HG02885 (cell line): ENCODE data around the gene TSEN34.
"Not testable (repeated sequence)": the region's sequence is repeated elsewhere in the genome, so short reads cannot be mapped to it uniquely, and the experiment has no call there.

Experiments used
- ATAC-seq: cut with Tn5 transposase; IDR thresholded peaks from one replicate; pipeline ENCODE4 v1.9.1; 2021; ENCODE audit warnings: mild to moderate bottlenecking; ENCODE audit not compliant: unreplicated experiment, poor library complexity

Gene TSEN34

DNA sequence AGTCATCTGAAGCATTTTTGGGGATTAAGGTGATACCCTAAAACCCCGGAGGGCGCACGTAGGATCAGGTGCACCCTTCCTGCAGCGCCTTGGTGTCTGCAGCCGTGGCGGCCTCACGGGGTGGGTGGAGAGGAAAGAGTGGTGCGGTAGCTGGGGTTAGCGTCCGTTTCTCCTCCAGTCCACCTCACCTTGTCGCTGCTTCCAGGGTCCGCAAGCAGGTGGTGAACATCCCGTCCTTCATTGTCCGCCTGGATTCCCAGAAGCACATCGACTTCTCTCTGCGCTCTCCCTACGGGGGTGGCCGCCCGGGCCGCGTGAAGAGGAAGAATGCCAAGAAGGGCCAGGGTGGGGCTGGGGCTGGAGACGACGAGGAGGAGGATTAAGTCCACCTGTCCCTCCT lies 16.1 kb downstream of the TSEN34 start:
- not testable (repeated sequence) for ATAC-seq

DNA sequence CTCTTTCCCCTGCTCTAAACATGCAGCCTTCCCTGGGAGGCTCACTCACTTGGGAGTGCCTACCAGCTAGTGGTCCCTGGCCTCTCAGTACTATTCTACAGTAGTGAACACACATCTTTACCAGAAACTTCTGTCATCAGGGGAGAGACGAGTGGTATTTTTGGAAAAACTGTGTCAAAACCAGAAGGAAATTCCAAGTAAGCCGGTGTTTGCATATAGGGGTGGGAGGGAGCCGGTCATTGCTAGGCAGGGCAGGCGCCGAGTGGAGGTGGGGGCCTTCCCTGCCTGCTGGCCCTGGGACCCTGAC lies 16.5 kb downstream of the TSEN34 start:
- no peak for ATAC-seq

DNA sequence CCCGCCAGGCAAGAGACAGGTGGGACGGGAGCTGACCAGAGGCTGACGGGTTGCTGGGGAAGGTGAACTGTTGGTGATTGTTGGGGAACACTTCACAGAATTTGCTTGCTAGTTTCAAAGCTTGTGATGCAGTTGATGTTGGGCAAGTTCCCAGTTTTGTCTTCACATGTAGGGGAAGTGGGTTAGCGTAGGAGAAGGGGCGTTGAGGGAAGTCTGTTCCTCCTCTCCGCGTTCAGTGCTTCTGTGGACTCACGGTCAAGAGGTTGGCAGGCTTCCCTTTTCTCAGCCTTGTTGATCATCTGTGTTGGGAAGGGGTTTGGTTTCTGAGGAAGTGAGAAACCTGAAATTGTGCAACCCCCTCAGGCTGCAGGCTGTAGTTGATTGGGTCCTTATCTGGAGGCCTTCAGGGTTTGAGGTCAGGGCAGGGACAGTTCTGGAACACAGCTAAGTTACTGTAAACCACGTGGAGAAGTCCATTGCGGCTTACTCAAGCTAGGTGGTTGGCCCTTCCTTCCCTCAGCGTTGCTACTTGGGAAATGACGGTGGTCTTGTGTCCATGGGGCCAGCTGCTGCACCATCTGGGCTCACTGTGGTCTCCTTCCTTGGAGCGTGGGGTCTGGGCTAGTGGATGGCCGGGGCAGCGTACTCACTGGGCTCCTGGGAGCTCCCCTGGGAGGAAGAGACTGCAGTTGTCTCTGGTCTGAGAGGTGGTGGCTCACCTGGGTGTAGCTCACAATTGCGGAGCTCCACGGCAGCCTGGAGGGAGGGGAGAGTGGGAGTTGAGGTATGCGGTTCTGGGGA lies 17.1 kb downstream of the TSEN34 start:
- peak; percentile 56 for ATAC-seq

DNA sequence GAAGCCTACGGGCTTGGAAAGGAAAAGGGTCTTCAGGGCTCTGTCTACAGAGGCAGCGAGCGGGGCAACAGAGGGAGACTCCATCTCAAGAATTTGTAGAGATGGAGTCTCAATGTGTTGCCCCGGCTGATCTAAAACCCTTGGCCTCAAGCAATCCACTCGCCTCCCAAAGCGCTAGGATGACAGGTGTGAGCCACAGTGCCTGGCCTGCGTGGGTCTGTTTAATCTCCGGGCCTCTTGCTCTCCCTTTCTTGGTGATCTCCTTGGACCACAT lies 17.6 kb downstream of the TSEN34 start:
- no peak for ATAC-seq

DNA sequence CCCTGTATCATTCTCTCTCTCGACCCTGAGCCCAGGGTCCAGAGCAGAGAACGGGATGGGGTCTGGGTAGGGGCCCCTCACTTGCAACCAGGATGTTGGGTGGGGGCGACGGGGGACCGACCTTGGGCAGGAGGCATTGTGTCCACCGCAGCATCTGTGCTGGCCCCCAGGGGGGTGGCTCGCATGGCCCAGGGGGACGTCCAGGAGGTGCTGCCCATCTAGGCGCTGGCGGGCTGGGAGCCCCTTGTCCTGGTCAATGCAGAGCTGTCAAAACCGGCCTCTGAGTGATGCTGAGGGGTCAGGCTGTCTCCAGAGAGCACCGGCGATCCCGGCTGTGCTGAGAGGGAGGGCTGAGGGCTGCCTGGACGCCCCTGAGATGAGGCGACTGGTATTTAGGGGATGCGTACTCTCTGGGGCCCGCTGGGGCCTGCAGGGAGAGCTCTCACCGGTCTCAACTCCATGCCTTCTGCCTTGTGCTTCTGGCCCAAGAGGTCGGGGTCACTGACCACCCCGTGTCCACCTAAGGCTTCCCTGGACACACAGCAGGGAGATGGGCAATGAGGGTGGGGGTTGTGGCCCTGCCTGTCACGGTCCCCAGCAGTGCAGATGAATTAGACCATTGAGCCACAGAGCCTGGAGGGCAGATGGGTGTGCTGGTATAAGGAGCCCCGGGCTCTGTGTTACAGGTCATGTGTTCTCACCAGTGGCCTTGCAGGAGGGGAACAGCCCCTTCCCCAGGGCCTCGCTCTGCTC lies 18.1 kb downstream of the TSEN34 start:
- ATAC-seq: no peak

DNA sequence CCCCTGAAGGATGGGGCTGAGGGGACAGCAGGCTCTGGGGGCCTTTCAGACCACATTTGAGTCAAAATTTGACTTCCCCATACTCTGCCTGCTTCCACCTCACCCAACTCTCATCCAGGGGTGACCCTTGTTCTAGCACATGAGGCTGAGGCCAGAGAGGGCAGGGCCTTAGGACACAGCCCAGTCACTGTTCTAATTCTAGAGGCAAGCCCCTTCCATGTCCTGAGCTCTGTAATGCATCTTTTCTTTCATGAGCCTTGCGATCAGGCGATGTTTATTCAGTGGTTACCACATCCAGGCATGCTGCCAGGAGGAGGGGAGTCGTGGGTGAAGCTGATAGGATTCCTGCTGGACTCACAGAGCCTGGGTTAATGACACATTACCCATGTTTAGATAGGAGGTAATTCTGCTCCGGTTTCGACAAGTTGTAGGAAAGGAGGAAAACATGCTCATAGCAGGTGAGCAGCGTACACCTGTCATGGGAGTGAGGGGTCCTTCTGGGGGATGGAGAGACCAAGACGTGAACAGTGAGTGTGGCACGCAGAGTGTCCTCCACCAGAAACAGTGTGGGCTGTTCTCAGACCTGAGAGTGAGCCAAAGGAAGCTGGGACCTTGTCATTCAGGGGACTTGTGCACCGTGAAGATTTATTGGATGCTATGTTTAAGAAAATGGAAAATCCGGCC lies 18.8 kb downstream of the TSEN34 start:
- no peak for ATAC-seq

DNA sequence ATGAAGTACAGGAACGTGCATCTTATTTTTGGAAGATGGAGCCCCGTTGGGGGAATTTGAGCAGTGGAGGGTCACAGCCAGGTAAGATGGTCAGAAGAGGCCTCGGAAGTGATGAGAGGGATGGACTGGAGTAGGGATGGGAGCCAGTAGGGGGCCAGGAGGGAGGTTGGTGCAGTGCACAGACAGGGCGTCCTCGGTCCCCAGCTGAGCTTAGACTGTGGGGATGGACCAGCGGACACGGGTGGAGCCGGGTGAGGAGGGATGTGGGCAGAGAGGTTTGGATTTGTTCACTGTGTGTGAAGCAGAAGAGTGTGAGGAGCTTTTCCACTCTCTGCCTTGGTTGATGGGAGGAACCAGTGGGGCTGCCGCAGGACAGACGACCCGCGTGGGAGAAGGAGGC lies 20.1 kb downstream of the TSEN34 start:
- no peak for ATAC-seq

DNA sequence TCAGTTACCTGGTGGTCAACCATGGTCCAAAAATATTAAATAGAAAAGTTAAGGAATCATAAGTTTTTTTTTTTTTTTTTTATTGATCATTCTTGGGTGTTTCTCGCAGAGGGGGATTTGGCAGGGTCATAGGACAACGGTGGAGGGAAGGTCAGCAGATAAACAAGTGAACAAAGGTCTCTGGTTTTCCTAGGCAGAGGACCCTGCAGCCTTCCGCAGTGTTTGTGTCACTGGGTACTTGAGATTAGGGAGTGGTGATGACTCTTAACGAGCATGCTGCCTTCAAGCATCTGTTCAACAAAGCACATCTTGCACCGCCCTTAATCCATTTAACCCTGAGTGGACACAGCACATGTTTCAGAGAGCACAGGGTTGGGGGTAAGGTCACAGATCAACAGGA lies 23.1 kb downstream of the TSEN34 start:
- ATAC-seq: not testable (repeated sequence)

DNA sequence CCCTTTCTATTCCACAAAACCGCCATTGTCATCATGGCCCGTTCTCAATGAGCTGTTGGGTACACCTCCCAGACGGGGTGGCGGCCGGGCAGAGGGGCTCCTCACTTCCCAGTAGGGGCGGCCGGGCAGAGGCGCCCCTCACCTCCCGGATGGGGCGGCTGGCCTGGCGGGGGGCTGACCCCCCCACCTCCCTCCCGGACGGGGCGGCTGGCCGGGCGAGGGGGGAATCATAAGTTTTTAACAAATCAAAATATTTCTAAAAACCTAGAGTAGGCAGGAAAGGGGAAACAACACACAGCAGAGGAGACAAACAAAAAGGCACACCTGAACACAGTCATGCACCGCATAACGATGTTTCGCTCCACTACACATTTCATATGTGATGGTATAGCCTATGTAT lies 23.6 kb downstream of the TSEN34 start:
- not testable (repeated sequence) for ATAC-seq

DNA sequence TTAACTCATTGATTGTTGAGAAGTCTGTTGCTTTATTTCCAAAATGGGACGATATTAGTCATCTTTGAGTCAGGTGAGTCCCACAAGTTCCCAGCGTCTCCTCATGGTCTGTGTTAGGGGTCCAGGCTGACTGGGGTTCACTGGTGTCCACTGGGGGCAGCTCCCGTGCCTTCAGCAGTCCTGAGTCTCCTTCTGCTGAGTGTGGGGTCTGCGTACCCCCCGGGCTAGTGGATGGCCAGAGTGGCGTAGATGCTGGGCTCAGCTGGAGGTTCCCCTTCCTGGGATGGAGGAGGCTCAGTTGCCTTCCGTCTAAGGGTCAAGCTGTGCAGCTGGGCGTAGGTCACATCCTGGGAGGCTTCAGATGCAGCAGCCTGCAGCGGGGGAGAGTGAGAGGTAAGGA lies 25.8 kb downstream of the TSEN34 start:
- ATAC-seq: no peak

DNA sequence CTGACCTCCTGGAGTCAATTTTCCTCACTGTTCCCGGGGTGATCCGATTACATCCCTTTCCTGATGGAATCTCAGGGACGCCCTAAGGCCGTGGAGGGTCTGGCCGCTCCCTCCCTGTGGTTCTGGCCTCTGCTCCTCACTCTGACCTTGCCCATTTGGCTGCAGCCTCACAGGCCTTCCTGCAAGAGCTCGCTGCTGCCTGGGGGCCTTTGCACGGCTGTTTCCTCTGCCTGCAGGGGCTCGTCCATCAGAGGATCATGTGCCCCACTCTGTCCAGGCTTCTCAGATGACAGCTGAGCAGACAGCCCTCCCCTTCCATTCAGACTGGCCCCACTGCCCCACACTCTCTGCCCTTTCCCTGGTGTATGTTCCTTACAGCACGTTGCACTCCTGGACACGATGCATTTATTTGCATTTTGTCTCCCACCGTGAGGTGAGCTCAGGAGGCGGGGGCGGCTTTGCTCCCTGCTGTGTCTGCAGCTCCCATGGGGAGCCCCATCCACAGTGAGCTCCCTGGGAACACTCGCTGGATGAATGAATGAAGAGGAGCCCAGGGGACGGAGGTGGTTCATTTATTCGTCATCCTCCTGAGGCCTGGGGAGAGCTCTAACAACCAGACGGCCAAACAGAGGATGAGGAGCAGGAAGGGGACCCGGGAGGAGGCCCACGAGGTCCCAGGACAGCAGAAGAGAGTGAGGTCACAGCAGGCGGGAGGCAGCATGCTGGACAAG lies 26.6 kb downstream of the TSEN34 start:
- ATAC-seq: not testable (repeated sequence)

DNA sequence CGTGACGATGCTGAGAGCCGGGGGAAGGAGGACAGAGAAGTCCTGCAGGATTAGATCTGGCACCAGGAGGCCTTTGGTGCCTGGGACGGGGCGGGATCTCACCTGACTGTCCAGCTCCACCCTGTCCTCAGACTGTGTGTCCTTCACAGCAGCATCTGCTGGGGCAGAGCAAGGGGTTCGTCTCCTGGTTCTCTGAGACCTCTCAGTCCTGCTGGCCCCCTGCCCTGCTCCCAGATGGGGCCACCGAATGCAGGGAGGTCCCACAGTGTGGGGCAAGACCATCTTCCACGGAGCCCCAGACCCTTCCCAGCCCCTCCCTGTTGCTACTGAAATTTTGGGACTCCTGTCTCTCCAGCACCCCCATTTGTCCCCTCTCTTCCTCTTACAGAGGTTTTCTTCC lies 27.2 kb downstream of the TSEN34 start:
- ATAC-seq: no peak

DNA sequence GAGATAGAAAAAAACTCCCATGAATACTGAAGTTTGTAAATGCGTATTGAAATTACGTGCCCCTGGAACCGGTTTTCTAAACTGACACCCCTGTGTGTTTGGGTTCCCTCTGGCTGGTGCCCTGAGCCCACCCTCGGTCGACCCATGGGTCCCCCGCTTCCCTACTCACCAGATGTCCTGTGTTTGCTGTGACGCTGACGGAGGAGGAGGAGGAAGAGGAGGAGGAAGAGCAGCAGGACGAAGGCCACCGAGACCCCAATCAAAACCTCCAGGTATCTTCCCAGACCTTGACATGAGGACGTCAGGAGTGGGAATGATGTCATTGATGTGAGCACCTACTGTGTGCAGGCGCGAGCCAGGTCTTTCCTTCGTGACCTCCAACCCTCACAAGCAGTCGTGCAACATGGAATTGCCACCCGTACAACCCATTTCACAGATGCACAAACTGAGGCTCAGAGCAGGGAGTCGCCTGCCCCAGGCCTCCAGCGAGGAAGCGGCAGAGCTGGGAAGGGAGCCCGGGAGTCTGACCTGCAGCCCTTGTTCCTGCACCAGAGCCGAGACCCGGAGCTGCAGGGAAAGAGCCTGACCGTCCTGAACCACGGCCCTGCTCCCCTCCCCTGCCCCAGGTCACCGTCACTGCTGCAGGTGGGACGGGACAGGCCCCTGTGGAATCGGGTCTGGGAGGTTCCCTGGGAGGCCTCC lies 28.0 kb downstream of the TSEN34 start:
- ATAC-seq: no peak

DNA sequence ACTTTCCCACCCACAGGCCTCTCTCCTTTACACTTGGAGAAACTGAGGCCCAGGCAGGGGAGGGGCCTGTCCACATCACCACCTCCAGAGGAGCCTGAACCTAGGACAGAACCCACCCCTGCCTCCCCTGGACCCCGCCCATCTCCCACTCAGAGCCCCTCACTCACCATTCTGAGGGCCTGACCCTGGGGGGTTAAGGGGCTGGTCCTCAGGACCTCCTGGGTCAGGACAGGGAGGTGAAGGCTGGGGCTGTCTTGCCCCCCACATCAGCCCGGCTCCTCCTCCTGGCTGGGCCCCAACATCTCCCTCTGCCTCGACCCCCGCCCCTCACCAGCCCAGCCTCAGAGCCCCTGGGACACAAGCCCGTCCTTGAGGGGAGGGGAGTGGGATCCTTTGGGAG lies 28.6 kb downstream of the TSEN34 start:
- not testable (repeated sequence) for ATAC-seq

DNA sequence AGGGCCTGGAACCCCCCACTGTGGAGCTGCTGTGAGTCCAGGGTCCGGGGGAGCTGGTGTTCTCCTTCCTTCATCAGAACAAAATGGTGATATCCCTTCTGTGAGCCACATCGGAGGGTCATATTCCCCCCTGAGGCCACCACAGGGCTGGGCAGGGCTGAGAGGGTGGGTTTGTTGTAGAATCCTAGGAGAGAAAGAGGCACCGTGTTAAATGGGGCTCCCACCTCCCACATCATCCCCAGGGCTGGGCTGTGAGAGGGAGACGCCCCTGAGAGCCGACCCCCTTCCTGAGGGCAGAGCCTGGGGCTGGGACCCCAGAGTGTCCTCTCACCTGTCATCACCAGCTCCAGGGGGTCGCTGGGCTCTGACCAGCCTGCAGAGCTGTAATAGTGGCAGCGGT lies 30.8 kb downstream of the TSEN34 start:
- not testable (repeated sequence) for ATAC-seq

DNA sequence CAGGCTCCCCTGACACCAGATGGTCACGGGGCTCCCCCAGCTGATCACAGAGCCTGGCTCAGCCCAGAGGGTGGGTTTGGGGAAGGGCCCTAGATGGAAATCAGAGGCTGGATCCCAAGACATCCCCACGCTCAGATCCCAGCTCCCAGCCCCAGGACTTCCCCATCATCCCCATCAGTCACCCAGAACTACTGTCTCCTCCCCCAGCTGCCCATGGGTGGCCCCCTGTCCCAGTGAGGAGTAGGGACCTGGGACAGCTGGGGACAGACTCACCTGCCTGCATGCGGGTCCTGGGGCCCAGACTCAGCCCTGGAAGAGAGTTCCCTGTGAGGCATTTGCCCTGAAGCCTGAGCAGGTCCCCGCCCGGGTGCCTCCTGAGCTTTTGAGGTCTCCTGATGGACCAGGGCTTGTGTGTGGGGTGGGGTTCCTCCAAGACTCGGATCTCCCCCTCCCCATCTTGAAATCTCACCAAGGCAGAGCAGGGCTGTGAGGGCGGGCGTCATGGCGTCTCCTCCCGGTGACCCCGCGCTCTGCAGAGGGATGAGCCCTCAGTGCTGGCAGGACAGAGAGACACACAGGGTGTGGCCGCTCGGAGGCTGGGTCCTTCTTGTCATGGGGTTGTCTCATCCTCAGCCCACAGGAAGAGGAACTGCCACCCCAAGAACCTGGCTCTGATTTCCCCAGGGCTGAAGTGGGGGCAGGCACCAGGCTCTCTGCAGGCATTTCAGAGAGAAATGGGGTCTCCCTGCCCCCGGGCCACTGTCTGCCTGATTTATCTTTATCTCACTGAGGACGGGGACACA lies 31.6 kb downstream of the TSEN34 start, which contains the start of gene LILRB3:
TSS of gene LILRB3 (minus strand) at position 534 of the 803 bp plus-strand sequence. CDS start at position 503, 31 bp downstream.
- not testable (repeated sequence) for ATAC-seq

DNA sequence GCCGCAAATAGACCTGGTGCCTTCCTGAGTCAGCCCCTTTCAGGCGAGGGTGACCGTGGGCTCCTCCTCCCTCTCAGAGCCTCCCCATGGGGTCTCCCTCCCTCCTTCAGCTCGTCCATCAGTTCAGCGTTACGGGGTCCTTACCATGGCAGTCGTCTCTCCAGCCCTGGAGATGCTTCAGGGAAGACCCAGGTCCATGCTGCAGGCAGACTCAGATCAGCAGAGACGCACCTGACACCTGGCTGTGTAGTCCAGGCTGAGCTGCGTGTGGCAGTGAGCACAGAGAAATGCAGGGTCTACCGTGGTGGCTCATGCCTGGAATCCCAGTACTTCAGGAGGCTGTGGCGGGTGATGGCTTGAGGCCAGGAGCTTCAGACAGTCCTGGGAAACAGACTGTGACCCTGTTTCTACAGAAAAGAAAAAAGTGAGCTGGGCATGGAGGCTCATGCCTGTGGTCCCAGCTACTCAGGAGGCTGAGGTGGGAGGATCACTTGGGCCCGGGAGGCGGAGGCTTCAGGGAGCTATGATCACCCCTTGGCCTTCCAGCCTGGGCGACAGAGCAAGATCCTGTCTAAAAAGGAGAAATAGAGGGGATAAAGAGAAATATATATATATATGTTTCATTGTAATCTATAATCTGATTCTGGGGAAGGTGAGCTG lies 32.3 kb downstream of the TSEN34 start:
- not testable (repeated sequence) for ATAC-seq

DNA sequence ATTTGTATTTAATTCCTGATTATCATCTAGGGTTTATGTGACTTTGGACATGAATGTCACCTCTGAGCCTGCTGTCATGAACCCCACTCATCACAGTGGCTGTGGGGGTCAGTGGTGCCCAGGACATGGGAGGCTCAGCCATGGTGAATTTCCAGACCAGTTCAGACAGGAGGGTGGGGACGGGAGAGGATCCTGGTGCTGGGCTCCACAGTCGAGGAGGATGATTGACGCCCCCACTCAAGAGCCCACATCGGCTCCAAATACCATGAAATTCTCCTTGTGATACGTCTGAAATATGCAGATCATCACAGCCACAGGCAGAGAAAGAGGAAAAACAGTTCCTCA lies 32.8 kb downstream of the TSEN34 start:
- not testable (repeated sequence) for ATAC-seq

DNA sequence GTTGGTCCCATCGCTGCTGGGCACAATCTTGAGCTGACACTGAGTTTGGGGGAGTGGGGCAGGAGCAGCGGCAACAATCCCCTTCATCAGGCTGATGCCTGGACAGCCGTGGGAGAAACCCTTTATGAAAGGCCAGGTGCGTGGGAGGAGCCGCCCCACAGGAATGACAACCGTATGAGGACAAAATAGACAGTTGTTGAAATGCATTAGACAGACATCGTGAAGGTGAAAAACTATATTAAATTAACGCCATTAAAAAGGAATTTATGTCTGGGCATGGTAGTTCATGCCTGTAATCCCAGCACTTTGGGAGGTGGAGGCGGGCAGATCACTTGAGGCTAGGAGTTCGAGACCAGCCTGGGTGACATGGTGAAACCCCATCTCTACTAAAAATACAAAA lies 33.5 kb downstream of the TSEN34 start:
- ATAC-seq: not testable (repeated sequence)
